GM21825 (cell line): Measurements from ENCODE around the gene FPR2.

ENCODE experiments used
- ATAC-seq: cut with Tn5 transposase; IDR thresholded peaks from one replicate; pipeline ENCODE4 v1.9.1; 2021; ENCODE audit warnings: mild to moderate bottlenecking, moderate library complexity; ENCODE audit not compliant: unreplicated experiment

FPR2 gene

GRCh38 chr19:51781999-51782398 is 21.0 kb downstream of the FPR2 start:
- ATAC-seq, result no peak

DNA sequence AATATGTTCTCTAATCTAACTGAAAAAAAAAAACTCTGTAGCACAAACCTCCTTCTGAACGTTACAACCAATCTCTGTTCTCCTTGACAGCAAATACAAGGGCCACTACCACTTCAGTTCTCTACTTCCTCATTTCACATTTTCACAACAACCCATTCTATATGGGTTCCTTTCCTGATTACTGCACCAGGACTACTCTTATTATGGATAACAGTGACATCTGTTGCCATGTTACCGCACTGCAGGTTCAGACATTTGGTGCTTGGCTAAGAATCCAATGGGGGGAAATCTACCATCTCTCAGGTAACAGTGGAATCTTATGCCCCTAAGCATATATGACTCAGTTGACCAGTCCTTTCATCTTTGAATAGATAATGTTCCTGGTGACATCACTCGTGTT is 22.4 kb downstream of the FPR2 start:
- ATAC-seq, result no peak

DNA sequence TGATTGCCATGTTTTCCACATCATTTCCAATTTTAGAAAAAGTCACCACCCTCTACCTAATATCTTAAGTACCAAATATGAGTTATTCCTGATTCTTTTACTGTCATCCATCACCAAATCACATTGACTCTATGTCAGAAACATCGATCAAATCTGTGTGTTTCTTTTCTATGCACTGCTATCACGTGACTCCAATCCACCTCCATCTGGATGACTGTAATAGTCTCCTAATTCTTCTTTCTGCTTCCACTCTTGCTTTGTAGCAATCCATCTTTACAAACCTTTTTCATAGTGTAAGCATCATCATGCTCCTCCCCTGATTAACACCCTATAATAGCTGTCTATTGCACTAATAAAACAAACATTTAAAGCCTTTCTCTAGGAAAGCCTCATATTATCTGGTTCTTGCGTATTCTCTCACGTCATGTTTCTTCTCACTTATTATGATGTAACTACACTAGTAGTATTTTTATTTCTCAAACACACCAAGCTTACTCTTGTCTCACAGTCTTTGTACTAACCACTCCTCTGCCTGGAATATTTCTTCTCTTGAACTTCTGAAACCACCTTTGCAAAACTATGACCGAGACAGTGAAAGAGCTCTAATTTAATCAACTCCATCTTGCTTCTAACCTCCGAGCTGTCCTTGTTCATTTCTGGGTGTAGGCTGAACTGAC is 23.3 kb downstream of the FPR2 start:
- no peak for ATAC-seq

DNA sequence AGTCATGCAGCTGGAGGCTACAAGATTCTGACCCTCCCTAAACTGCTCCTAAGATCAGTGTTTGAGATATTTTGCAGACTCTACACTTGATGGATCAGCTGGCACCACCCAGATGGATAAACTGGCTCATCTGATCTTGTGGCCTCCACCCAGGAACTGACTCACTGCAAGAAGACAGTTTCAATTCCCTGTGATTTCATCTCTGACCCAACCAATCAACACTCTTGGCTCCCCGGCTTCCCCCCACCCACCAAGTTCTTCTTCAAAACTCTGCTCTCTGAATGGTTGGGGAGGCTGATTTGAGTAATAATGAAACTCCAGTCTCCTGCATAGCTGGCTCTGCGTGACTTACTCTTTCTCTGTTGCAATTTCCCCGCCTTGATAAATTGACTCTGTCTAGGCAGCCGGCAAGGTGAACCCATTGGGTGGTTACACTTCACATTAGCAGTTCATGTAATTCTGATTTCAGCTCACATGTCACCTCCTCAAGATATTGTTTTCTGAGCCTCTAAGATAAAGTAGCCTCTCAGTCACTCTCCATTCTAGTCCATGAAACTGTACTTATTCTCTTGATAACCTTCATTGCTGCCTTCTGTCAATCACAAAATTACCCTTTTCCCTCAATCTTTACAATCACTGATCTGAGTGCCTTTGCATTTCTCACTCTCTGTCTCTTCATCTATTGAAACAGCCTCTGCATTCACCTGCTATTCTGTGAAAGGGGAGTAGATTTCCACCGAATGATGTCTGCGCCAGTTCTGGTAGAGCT is 24.1 kb downstream of the FPR2 start:
- ATAC-seq, result no peak

DNA sequence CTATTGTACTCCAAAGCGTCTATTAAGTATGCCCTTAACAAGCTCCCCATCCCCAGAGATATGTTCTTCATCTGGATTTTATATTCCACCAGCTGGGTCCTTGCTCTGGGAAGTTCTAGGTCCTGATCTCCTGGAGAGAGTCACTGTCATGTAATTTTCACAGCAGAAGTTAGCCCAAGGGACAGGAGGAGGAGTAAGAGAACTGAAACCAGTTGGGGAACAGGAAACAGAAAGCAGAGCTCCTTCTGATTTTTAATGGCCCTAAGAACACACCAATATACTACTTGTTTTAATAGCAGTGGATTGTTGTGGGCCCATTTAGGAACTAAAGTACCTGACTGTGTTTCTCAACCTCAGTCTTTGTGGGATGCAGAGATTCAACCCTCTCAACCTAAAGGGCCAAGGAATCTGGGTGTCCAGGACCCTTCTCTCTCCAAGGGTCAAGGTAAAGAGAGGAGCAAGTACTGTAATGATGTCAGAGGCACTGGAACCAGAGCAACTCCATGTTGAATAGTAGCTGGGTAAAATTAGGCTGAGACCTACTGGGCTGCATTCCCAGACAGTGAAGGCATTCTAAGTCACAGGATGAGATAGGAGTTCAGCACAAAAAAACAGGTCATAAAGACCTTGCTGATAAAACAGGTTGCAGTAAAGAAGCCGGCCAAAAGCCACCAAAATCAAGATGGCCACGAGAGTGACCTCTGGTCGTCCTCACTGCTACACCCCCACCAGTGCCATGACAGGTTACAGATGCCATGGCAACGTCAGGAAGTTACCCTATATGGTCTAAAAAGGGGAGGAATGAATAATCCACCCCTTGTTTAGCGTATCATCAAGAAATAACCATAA is 25.9 kb downstream of the FPR2 start:
- ATAC-seq, result no peak

GRCh38 chr19:51788029-51788428 is 27.0 kb downstream of the FPR2 start:
- ATAC-seq, result no peak

- ATAC-seq, result no peak
These were observed 28.2 kb downstream of the FPR2 start for GRCh38 chr19:51789061-51789795.

DNA sequence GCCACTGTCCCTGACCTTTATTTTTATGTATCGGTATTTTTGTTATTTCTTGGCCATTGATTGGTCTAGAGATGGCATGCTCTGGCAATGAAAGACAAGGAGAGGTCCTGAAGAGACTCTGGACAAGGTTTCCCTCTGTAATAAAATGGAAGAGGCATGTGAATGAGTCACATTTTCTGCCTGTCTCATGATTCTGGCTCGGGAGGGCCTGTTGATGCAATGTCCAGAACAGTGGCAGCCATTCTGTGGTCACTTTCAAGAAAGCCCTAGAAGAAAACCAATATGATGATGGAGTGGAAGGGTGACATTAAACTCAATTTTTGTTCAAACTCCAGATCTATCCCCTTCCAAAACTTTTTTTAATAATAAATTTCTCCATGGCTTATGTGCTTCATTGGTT is 32.0 kb downstream of the FPR2 start:
- no peak for ATAC-seq

DNA sequence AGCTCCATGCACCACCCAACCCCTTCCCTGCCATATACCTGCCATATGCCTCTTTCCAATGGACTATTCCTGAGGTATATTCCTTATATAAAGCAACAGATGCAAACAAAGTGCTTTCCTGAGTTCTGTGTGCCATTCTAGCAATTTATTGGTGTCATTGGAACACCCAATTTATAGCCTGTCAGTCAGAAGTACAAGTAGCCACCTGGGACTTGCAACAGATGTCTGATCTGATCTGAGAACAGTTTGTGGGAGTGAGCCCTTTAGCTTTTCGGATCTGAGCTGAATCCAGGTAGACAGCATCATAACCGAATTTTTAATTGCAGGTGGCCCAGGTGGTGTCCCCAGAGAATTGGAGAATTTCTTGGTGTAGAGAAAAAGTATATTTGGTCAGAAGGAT is 33.0 kb downstream of the FPR2 start:
- no peak for ATAC-seq

GRCh38 chr19:51794885-51795490 is 34.0 kb downstream of the FPR2 start, which contains the start of gene FPR3:
Gene FPR3 (plus strand): TSS chr19:51795157. CDS start chr19:51823749, 28,592 bp downstream.
- no peak for ATAC-seq

- no peak for ATAC-seq
These were observed 35.3 kb downstream of the FPR2 start for GRCh38 chr19:51796195-51796679.

GRCh38 chr19:51797480-51797879 is 36.5 kb downstream of the FPR2 start:
- ATAC-seq, result no peak

DNA sequence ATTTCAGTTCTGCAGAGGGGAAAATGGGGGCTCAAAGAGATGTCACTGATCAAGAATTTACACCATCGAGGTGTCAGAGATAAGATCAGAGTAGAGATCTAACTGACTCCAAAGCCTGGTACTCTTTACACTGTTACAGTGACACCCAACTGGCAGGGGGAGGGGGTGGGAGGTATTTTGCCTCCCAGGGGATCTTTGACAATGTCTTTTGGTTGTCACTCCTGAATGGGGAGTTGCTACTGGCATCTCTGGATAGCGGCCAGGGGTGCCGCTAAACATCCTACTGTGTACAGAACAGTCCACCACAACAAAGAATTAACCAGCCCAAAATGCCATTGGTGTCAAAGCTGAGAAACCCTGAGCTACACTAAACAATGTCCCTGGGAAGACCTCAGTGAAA is 37.1 kb downstream of the FPR2 start:
- ATAC-seq, result no peak

- no peak for ATAC-seq
These were observed 38.2 kb downstream of the FPR2 start for GRCh38 chr19:51799034-51799773.

DNA sequence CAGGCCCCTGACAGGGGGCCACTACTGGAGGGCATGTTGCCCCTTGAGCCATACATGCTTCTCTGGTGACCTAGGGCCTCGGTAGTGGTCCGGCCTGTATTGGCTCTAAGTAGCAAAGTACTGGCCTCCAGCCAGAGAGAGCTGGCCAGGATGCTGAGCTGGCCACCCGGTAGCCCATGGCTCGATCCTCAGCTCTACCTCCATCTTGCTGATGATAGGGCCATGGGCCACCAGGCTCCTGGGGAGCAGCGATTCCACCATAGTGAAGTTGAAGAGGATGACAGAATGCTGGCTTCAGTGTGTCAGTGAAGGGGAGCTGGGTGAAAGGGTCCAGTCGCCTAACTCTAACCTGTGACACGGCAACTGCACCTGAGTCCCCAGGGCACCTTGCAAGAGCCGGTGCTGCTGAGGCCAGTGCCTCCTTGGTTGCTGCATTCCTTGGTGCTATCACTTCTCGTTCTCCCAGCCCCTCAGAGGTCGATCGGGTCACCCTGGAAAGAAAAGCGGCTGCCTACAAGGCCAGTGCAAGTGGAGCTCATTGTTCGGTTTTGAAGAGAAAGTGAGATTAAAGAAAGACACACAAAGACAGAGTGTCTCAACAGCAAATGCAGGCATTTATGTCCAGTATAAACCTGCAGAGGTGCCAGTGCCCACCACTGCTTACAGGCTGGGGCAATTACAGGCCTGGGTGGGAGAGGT is 38.9 kb downstream of the FPR2 start:
- ATAC-seq, result no peak

DNA sequence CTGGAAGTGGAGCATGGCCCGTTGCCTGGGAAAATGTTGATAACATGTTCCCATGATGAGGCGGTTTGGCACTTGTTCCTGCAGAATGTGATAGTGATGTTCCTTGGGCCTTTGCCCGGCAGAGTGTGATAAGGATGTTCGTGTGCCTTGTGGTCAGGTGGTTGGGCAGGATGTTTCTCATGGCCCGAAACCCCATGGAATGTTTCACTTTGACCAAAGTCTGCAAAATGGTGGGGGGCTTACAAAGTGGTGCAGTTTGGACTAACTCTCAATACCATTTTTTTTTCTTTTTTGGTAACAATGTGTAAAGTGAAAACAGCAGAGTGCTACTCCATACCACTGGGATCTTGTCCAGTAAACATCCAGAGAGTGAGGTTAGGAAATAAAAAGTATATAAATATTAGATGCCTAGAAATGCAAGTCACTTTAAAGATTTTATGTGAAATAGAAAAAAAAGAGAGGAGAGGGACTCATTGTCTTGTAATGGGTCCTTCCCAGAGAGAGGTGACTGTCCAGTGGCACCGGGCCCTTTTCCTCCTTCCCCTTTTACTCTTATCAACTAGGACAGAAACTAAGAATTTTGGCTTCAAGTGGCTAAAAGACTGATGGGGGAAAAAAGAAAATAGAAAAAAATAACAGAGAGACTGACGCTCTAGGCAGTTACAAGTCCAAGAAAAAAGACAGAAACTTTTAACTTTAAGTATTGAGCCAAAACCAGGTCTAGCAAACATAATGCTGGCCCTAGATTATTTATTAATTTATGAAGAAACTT is 39.7 kb downstream of the FPR2 start:
- ATAC-seq, result no peak

DNA sequence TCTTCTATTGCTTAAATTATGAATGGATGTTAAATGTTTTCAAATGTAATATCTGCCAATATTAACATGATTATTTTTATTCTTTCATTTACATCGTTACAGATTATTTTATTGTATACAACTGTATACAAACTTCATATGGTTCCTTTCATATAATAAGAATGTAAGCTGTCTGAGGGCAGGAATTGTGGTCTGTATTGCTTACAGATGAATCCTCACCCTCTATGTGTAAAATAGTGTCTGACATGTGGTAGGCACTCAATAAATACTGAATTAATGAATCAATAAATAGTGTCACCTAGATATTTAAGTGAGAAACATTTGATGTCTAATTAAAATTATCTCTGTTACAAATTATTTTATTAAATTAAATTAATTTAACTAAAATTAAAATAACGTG is 41.8 kb downstream of the FPR2 start:
- no peak for ATAC-seq

DNA sequence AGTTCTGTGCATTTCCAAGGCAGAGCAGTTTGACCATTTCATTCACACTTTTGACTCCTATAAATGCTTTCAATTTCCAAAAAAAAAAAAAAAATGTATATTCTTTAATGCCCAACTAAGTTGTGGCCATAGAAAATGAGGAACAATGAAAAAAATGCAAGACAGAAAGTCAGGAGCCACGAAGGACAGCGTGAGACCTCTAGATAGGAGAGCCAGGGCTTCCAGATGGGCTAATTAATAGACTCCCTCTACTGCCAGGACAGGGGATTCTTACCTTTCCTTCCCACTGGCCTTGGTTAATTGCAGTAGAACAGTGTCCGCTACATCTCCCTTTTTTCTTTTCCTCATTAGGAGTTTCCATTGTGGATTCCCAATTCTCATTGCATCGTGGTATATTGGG is 42.5 kb downstream of the FPR2 start:
- no peak for ATAC-seq
